IMR-90 (cell line): Measurements from ENCODE around the gene ATG4A. TPM values are rescaled to one million over a fixed set of nuclear protein-coding genes. Genes with fewer than 3 reads are reported as not detected.

Source experiments
- ATAC-seq: fragments of 200-7000 bp; cut with Tn5 transposase; 2 replicates; pipeline ENCODE4 v1.9.1; 2020; ENCODE audit warnings: low read depth, mild to moderate bottlenecking, moderate library complexity
- BruUV-seq: library from RNA; stranded (reverse); fragments of 400-500 nt; replicated peaks from 2 replicates; lab custom pipeline; 2021; lab: Mats Ljungman, UMichigan
- CTCF ChIA-PET: fragments of 300-600 bp; formaldehyde crosslinking; extraction: SDS; loops from one replicate; lab custom pipeline; 2021; ENCODE audit warnings: antibody characterized with exemption; lab: Yijun Ruan, JAX
- POLR2A ChIA-PET: fragments of 300-600 bp; sonication (Branson Sonifier 250); formaldehyde crosslinking; loops from one replicate; lab custom pipeline; 2022; ENCODE audit warnings: antibody characterized with exemption; ENCODE audit not compliant: unreplicated experiment; lab: Charles Lee
- DNase-seq: peaks from one replicate; pipeline ENCODE4 v3.0.0; 2013
- H2AFZ ChIP-seq: replicated peaks from 2 replicates; pipeline ENCODE3; 2013; ENCODE audit warnings: low read length, mild to moderate bottlenecking; ENCODE audit not compliant: poor library complexity
- H2AK5ac ChIP-seq: 2 replicates; pipeline ENCODE4 v1.6.1; 2013; ENCODE audit warnings: low read depth, low read length, inconsistent platforms
- H2AK9ac ChIP-seq: replicated peaks from 2 replicates; pipeline ENCODE3; 2013; ENCODE audit warnings: mild to moderate bottlenecking, low read depth, low read length, moderate library complexity; ENCODE audit not compliant: poor library complexity
- H2BK120ac ChIP-seq: 2 replicates; pipeline ENCODE4 v1.6.1; 2013; ENCODE audit warnings: low read depth, low read length, inconsistent platforms
- H2BK15ac ChIP-seq: 3 replicates; pipeline ENCODE4 v1.6.1; 2013; ENCODE audit warnings: low read depth, low read length, inconsistent platforms
- H2BK20ac ChIP-seq: 2 replicates; pipeline ENCODE4 v1.6.1; 2013; ENCODE audit warnings: low read depth, mild to moderate bottlenecking, inconsistent platforms, low read length, moderate library complexity
- H2BK5ac ChIP-seq: 2 replicates; pipeline ENCODE4 v1.6.1; 2013; ENCODE audit warnings: mild to moderate bottlenecking, low read depth, low read length, inconsistent platforms; ENCODE audit not compliant: poor library complexity, severe bottlenecking
- H3K14ac ChIP-seq: replicated peaks from 2 replicates; pipeline ENCODE4 v1.6.1; 2013; ENCODE audit warnings: low read depth, low read length, inconsistent platforms
- H3K18ac ChIP-seq: 2 replicates; pipeline ENCODE4 v1.6.1; 2013; ENCODE audit warnings: low read depth, low read length, control low read depth
- H3K23ac ChIP-seq: 2 replicates; pipeline ENCODE4 v1.6.1; 2013; ENCODE audit warnings: low read depth, low read length, inconsistent platforms
- H3K27ac ChIP-seq: 2 replicates; pipeline ENCODE4 v1.5.1; 2013; ENCODE audit warnings: mild to moderate bottlenecking, control low read depth, low read length; ENCODE audit not compliant: insufficient read depth
- H3K27me3 ChIP-seq: 2 replicates; pipeline ENCODE4 v1.6.1; 2013; ENCODE audit warnings: low read length; ENCODE audit not compliant: control insufficient read depth, insufficient read depth
- H3K36me3 ChIP-seq: 2 replicates; pipeline ENCODE4 v1.6.1; 2013; ENCODE audit warnings: low read length, mixed read lengths; ENCODE audit not compliant: control insufficient read depth, insufficient read depth
- H3K4ac ChIP-seq: 2 replicates; pipeline ENCODE4 v1.6.1; 2013; ENCODE audit warnings: low read depth, low read length, inconsistent platforms
- H3K4me1 ChIP-seq: 2 replicates; pipeline ENCODE4 v1.6.1; 2013; ENCODE audit warnings: low read length, mixed read lengths; ENCODE audit not compliant: control insufficient read depth, insufficient read depth
- H3K4me2 ChIP-seq: 2 replicates; pipeline ENCODE4 v1.6.1; 2013; ENCODE audit warnings: low read depth, mild to moderate bottlenecking, control low read depth, low read length, moderate library complexity
- H3K4me3 ChIP-seq: 2 replicates; pipeline ENCODE4 v1.5.1; 2013; ENCODE audit warnings: low read depth, mild to moderate bottlenecking, control low read depth, low read length, moderate library complexity; ENCODE audit not compliant: insufficient read depth
- H3K56ac ChIP-seq: 2 replicates; pipeline ENCODE4 v1.6.1; 2013; ENCODE audit warnings: low read length, inconsistent platforms; ENCODE audit not compliant: insufficient read depth; ENCODE audit errors: extremely low read depth
- H3K79me1 ChIP-seq, 2 experiments: 2 replicates each; pipeline ENCODE4 v1.6.1; 2013; ENCODE audit warnings: low read length in 2 of 2, inconsistent platforms in 1 of 2, low read depth in 1 of 2
- H3K9ac ChIP-seq: 2 replicates; pipeline ENCODE4 v1.6.1; 2013; ENCODE audit warnings: low read depth, low read length, control low read depth
- H3K9me1 ChIP-seq: 2 replicates; pipeline ENCODE4 v1.6.1; 2013; ENCODE audit warnings: low read length, inconsistent platforms; ENCODE audit not compliant: insufficient read depth
- H3K9me3 ChIP-seq: 2 replicates; pipeline ENCODE4 v1.6.1; 2013; ENCODE audit warnings: low read length; ENCODE audit not compliant: control insufficient read depth, insufficient read depth
- H4K20me1 ChIP-seq: 2 replicates; pipeline ENCODE4 v1.6.1; 2013; ENCODE audit warnings: low read length, inconsistent platforms; ENCODE audit not compliant: insufficient read depth
- H4K5ac ChIP-seq: 2 replicates; pipeline ENCODE4 v1.6.1; 2013; ENCODE audit warnings: mild to moderate bottlenecking, low read depth, low read length, control low read depth
- H4K8ac ChIP-seq, 2 experiments: 2 replicates each; pipeline ENCODE4 v1.6.1; 2013; ENCODE audit warnings: low read depth in 2 of 2, low read length in 2 of 2, control low read depth in 1 of 2, inconsistent platforms in 1 of 2
- H4K91ac ChIP-seq: 2 replicates; pipeline ENCODE4 v1.6.1; 2013; ENCODE audit warnings: low read depth, low read length, inconsistent platforms; ENCODE audit not compliant: insufficient read depth
- BHLHE40 ChIP-seq: fragments of 150-350 bp; IDR thresholded peaks from 2 replicates; pipeline ENCODE4 v1.6.1; 2016; ENCODE audit warnings: mild to moderate bottlenecking, low read depth, low read length
- CHD1 ChIP-seq: IDR thresholded peaks from 2 replicates; pipeline ENCODE4 v1.6.1; 2012; ENCODE audit warnings: low read depth, low read length, improper control_type of control experiment
- CTCF ChIP-seq: conservative IDR thresholded peaks from 2 replicates; pipeline ENCODE4 v1.5.1; 2012; ENCODE audit warnings: mild to moderate bottlenecking, low read depth, low read length, improper control_type of control experiment
- MAFK ChIP-seq: IDR thresholded peaks from 2 replicates; pipeline ENCODE4 v1.6.1; 2012; ENCODE audit warnings: low read depth, low read length, improper control_type of control experiment
- MXI1 ChIP-seq: IDR thresholded peaks from 2 replicates; pipeline ENCODE4 v1.6.1; 2012; ENCODE audit warnings: low read depth, mild to moderate bottlenecking, low read length, moderate library complexity, borderline replicate concordance
- NFE2L2 ChIP-seq: fragments of 150-350 bp; IDR thresholded peaks from 2 replicates; pipeline ENCODE4 v1.6.1; 2016; ENCODE audit warnings: low read depth, mild to moderate bottlenecking, low read length
- RAD21 ChIP-seq: IDR thresholded peaks from 2 replicates; pipeline ENCODE4 v1.6.1; 2012; ENCODE audit warnings: low read length, improper control_type of control experiment
- RFX5 ChIP-seq: IDR thresholded peaks from 2 replicates; pipeline ENCODE4 v1.8.0; 2012; ENCODE audit warnings: low read depth, mild to moderate bottlenecking, low read length, moderate library complexity
- SMC3 ChIP-seq: fragments of 150-350 bp; IDR thresholded peaks from 2 replicates; pipeline ENCODE4 v1.6.1; 2016; ENCODE audit warnings: low read depth, mild to moderate bottlenecking, antibody characterized with exemption, low read length, moderate library complexity
- WGBS, 2 experiments: methylation state at CpG; one replicate each; pipeline versions ENCODE4 v1.1.5 to v1.1.7; 2013; ENCODE audit warnings: missing lambda C conversion rate in 2 of 2; ENCODE audit not compliant: insufficient read length in 1 of 2; ENCODE audit errors: extremely low coverage in 2 of 2; 5-methylcytosine and 5-hydroxymethylcytosine counted together
- dilution Hi-C: fragments of 300-500 bp; cut with HindIII; formaldehyde crosslinking; loops from one replicate; pipeline ENCODE4 v1.14.3; 2018; ENCODE audit warnings: low sequenced_read_pairs; ENCODE audit not compliant: unreplicated experiment
- in situ Hi-C: fragments of 300-500 bp; cut with MboI; formaldehyde crosslinking; loops from 3 replicates; pipeline ENCODE4 v1.14.3; 2019; ENCODE audit warnings: low sequenced_read_pairs, inconsistent platforms, mixed read lengths
- intact Hi-C: fragments of 100-400 bp; cut with micrococcal nuclease; formaldehyde crosslinking; loops from 2 replicates; pipeline ENCODE4 v1.10.0; 2022
- polyA plus RNA-seq, 3 experiments: library from polyadenylated mRNA; depleted of rRNA; stranded (reverse); fragments of >200 nt; gene quantifications; 2 replicates each; pipeline ENCODE4 v1.2.3, GENCODE V29; 2012; ENCODE audit warnings: low replicate concordance in 1 of 3
- total RNA-seq: library from RNA; depleted of rRNA; stranded (reverse); fragments of >200 nt; gene quantifications from 2 replicates; pipeline ENCODE4 v1.2.3, GENCODE V29; 2012
- TF ChIP-seq, protein P1 (sequence below): fragments of 150-350 bp; IDR thresholded peaks from 2 replicates; pipeline ENCODE4 v1.6.1; 2016; ENCODE audit warnings: low read depth, mild to moderate bottlenecking, low read length, moderate library complexity, borderline replicate concordance
- TF ChIP-seq, protein P2 (sequence below): fragments of 150-350 bp; IDR thresholded peaks from 2 replicates; pipeline ENCODE4 v1.6.1; 2017; ENCODE audit warnings: mild to moderate bottlenecking, antibody characterized with exemption, low read length, low read depth

Gene ATG4A
- total and polyA plus RNA-seq, 2 of the 4 experiments (the other 2 are of a cell fraction), result 8.2 to 14.7 TPM

DNA sequence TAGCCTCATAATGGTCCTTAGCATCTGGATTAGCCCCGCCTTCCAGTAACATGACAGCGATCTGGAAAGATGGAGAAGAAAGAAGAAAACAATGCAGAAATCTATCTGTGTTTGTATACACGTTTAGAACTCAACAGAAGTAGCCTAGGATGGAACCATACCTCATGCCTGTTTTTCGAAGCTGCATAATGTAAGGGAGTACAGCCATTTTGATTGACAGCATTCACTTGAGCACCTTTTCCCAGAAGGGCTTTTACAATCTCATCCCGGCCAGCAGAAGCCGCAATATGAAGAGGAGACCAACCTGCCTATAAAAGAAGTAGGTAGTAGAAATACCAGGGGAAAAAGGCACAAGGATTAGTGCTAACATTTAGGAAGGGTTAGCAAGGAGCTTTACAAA lies 3.8 kb upstream of the ATG4A start:
- intact Hi-C loops, result no loop called here
- H2BK120ac ChIP-seq, result no peak overlapping the region
- in situ Hi-C loops, result no loop called here
- no peaks in the 10 kb centered on the region for H3K4me1 ChIP-seq
- WGBS, 2 experiments, result no CpG with 5 or more reads among the region's 6 CpGs
- H3K9me1 ChIP-seq, result no peaks in the 10 kb centered on the region
- H2BK5ac ChIP-seq, result no peak overlapping the region
- no peak overlapping the region for H4K91ac ChIP-seq
- no peaks in the 10 kb centered on the region for H3K27me3 ChIP-seq
- H3K56ac ChIP-seq, result no peak overlapping the region
- H2AK5ac ChIP-seq, result no peak overlapping the region
- TF ChIP-seq CHD1 (no peak), SMC3 (no peak), RFX5 (no peak), BHLHE40 (no peak), MAFK (no peak), RAD21 (no peak), NFE2L2 (no peak), CTCF (no peak), MXI1 (no peak)
- TF ChIP-seq, protein P1, sequence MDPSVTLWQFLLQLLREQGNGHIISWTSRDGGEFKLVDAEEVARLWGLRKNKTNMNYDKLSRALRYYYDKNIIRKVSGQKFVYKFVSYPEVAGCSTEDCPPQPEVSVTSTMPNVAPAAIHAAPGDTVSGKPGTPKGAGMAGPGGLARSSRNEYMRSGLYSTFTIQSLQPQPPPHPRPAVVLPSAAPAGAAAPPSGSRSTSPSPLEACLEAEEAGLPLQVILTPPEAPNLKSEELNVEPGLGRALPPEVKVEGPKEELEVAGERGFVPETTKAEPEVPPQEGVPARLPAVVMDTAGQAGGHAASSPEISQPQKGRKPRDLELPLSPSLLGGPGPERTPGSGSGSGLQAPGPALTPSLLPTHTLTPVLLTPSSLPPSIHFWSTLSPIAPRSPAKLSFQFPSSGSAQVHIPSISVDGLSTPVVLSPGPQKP, result no peak
- TF ChIP-seq, protein P2, sequence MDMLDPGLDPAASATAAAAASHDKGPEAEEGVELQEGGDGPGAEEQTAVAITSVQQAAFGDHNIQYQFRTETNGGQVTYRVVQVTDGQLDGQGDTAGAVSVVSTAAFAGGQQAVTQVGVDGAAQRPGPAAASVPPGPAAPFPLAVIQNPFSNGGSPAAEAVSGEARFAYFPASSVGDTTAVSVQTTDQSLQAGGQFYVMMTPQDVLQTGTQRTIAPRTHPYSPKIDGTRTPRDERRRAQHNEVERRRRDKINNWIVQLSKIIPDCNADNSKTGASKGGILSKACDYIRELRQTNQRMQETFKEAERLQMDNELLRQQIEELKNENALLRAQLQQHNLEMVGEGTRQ, result no peak
- no peak overlapping the region for H3K9ac ChIP-seq
- no peak for DNase-seq
- no peak overlapping the region for H2BK20ac ChIP-seq
- H4K20me1 ChIP-seq, result no peaks in the 10 kb centered on the region; the same call in 1 of the 2 replicates
- ChIA-PET POLR2A (no interaction called here), CTCF (no interaction called here)
- no peak overlapping the region for H4K8ac ChIP-seq
- H3K36me3 ChIP-seq, result peaks cover 7% of the 10 kb centered on the region
- H3K9me3 ChIP-seq, result no peaks in the 10 kb centered on the region
- dilution Hi-C loops, result no loop called here
- H3K4ac ChIP-seq, result no peak overlapping the region
- H3K4me3 ChIP-seq, result no peak overlapping the region
- H3K27ac ChIP-seq, result no peak overlapping the region
- H2AFZ ChIP-seq, result no peak overlapping the region
- H3K4me2 ChIP-seq, result no peak overlapping the region
- H3K79me1 ChIP-seq, result peaks cover 0 to 10% of the 10 kb centered on the region in 2 experiments; a peak in 3 of 4 replicates
- no peak overlapping the region for H4K5ac ChIP-seq
- H3K14ac ChIP-seq, result no peak overlapping the region
- H3K23ac ChIP-seq, result no peak overlapping the region
- H2BK15ac ChIP-seq, result no peak overlapping the region
- ATAC-seq, result no peak
- no peak overlapping the region for H2AK9ac ChIP-seq
- no peak overlapping the region for H3K18ac ChIP-seq
- no TSS peak for BruUV-seq
